ELR (cell line): ENCODE results near the gene AIP.

Experiments
- DNase-seq: peaks from one replicate; pipeline ENCODE4 v3.0.0-alpha.2; 2015; ENCODE audit warnings: low read depth

The AIP gene

DNA sequence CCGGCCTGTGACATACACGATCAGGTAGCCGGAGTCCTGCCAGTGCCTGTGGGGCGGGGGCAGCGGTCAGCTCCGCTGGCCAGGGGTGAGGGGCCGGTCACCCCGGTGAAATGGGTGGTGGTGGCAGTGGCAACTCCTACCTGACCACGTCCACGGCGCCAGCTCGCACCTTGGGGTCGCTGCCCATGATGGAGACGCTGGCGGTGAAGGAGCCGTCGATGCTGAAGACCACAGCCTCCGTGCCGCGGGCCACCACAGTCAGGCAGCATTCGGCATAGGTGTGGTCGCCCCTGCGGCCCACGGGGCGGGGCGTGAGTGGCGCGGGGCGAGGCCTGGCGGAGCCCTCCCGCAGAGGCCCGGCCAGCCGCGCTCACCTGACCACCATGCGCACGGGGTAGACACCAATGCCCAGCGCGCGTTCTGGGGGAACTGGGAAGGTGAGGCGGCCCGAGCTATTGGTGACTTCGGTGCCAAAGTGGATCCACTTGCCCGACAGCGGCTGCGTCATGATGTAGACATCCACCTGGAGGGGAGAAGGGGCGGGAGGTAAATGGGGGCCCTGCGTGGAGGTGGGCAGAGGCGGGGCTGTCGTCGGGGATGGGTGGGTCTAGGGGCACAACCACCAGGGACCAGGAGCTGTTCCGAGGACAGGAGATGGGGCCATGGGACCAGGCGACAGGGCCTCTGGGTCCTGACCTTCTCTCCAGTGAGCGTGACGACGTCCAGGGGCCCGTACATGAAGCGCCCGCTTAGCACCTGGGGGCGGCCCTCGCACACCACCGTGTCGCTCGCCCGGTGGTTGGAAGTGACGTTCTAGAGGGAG is 10.9 kb downstream of the AIP start:
- no peak for DNase-seq

DNA sequence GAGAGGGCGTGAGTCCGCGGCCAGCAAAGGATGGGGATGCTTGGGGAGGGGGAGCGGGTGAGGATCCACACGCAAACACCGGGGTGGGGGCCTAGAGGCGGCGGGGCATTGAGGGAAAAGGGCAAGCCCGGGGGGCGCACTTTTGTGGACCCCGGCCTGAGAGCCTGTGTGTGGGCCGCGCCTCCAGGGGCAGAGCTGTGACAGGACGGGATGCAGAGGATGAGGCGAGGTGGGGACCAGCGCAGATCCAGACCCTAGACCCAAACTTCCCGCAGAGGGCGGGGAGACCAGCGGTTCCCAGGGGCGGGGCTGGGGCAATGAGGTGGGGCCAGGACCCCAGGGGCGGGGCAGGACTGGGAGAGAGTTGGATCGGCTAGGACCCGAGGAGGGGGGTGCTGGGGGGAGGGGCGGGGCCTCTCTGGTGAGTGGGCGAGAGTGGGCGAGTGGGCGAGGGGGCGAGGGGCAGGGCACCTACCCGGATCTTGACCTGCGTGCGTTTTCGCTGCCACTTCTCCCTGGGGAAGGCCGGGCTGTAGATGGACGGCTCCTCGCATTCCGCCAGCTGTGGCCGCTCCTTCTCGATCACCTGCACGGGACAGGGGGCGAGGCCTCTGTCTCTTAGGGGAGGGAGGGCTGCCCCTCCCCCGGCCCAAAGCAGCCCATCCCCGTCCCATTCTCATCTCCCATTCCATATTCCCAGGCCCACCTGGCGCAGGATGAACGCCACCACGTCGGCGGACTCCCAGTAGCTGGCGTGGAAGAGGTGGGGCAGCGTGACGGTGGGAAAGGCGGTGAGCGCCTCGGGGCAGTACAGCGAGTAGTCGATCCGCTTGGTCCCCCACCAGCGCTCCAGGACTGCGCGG is 11.8 kb downstream of the AIP start:
- no peak for DNase-seq

GRCh38 chr11:67495234-67496005 is 12.6 kb downstream of the AIP start:
- DNase-seq = no peak

GRCh38 chr11:67496113-67496512 is 13.3 kb downstream of the AIP start:
- no peak for DNase-seq

- DNase-seq = no peak
Measured at GRCh38 chr11:67497656-67498291, 14.9 kb downstream of the AIP start.

- no peak for DNase-seq
Measured at GRCh38 chr11:67498544-67498972, 15.7 kb downstream of the AIP start.

- no peak for DNase-seq
Measured at GRCh38 chr11:67499808-67500483, 17.1 kb downstream of the AIP start.

GRCh38 chr11:67500484-67500821 is 17.6 kb downstream of the AIP start:
- no peak for DNase-seq

DNA sequence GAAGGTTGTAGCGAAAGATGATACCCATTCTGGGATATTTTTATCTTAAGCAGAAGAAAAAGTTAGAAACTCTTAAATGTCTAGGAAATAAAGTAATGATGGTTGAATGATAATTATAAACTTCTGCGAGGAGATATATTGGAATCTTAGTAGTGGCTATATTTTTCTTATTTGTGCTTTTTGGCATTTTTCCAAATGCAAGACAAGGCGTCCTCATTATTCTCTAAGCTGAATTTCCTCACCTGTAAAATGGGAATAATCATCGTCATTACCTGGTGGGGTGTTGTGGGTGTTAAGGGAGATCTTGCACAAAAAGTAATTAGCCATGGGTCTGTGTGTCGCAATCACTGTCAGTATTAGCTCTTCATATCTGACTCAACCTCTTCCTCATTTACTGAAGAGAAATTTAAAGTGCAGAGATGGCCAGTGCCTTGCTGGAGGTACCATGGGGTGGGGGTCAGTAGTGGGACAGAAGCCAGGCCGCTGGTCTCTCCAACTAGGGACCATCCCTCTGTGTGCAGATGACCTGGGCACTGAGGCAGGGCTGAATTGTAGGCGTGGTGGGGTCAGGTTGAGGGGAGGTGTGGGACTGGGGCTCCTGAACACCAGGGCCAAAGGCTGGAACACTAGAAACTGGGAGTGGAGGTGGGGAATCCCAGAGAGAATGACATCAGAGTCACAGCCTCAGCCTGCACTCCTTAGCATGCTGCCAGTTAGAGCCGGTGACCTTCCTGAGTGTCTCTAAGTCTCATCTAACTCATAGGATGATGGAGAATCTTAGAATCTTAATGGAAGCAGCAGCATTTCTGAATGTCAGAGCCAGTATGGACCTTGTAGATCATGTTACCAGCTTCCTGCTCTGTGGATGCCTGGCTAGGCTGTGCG is 18.2 kb downstream of the AIP start:
- no peak for DNase-seq

DNA sequence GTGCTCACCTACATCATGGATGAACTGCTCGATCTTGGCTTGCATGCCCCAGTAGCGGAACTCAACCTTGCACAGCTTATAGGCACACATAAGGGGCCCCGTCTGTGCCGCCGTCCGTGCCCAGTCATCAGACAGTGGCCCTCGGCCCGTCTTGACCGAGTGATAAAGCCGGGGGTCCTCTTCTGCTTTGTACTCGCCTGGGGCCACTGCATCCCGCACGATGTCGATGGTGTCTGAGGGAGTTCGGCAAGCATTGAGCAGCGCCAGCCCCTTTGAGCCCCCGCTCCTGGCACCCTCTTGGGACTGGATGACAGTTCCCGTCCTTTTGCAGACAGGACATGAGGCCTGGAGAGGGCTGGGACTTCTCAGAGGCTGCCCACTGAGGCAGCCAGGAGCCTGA is 19.0 kb downstream of the AIP start:
- DNase-seq = no peak

DNA sequence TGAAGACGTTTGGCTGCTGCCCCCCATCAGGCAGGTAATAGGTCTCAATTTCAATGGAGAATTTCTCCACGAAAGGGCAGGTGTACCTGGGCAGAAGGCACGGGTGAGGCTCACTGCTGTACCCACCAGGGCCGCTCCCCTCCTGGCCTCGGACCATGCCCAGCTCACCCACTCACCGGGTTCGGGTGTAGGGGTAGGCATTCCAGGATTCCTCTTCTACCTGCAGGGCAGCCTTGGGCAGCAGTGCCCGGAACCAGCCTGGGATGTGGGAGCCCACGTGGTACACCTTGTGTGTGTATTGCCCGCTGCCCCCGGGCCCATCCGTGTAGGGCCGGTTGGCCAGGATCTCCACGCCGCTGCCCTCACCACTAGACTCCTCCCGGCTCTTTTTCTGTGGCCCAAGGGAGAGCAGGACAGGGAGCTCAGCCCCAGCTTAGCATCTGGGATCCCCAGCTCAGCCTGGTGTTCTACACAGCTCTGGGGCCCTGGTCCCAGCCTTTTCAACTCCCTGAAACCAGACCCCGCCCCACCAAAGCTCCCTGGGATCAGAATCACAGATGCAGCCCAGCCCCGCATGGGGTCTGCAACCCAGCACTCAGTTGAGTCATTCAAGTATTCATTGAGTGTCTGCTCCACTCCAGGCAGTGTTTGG is 19.6 kb downstream of the AIP start:
- no peak for DNase-seq

GRCh38 chr11:67503119-67504004 is 20.5 kb downstream of the AIP start:
- DNase-seq = no peak

- DNase-seq = peak; percentile 60
Measured at GRCh38 chr11:67504005-67504949, 21.5 kb downstream of the AIP start.

DNA sequence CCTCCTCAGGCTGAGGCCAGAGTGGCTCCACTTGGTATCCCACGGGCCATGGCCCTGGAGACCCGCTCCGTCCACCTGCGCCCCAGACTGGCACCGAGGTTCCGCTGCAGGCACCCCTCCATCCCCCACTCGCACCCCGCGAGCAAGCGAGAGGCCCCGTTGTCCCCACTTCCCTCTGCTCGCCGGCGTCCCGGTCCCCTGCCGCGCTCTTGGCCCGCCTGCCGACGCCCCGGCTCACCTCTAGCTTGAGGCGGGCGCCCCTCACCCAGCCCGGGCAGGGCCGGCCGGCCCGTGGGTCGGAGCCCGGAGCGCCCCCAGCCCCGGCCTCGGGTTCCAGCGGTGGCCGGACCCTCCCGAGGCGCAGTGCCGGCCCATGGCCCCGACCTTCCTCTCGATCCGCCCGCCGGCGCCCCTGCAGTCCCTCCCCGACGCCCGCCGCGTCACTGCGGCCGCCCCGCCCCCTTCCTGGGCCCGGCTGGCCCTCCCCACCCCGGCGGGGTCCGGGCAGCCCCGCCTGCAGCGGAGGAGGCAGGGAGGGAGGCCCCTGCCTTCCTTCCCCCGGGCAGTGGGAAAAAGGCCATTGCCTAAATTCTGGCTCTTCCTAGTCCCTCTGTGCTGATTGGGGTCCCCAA is 22.2 kb downstream of the AIP start, which contains the start of gene PITPNM1:
Gene PITPNM1, minus strand, starts transcription at position 414 of the 632 bp plus-strand sequence. CDS start 1,183 bp downstream, outside the sequence.
- DNase-seq = peak; percentile 64

DNA sequence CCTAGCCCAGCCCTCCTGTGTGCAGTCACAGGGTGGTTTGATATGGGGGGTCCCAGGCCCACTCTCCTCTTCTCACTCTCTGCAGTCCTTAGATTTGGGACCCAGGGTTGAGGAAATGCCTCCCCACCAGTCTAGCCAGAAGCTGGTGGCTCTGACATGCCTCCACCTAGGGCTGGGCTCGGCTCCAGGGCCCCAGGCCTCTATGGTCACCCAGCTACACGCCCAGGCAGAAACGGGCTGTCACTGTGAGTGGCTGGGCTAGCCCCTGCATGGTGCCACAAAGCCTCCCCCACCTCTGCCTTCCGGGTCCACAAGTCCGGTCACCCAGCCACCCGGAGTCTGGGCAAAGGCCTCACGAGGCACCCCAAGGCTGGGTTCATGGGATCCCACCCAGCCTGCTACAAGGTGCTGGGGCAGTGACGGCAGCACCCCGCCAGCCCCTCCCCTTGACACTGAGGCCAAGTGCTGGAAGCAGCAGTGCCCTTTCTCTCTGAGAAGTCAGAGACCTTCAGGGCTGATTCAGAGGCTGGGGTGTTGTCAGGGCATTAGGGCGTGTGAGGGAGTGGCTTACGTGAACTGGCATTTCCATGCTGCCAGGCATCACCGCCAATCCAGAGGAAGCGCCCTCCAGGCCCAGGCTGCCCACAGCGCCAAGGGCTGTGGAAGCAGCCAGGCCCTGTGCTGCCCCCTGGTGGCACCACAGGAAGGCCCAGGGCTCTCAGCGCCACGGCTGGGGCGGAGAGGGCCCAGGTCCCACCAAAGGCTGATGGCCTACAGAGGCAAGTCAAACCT is 23.0 kb downstream of the AIP start:
- DNase-seq = peak; percentile 94

DNA sequence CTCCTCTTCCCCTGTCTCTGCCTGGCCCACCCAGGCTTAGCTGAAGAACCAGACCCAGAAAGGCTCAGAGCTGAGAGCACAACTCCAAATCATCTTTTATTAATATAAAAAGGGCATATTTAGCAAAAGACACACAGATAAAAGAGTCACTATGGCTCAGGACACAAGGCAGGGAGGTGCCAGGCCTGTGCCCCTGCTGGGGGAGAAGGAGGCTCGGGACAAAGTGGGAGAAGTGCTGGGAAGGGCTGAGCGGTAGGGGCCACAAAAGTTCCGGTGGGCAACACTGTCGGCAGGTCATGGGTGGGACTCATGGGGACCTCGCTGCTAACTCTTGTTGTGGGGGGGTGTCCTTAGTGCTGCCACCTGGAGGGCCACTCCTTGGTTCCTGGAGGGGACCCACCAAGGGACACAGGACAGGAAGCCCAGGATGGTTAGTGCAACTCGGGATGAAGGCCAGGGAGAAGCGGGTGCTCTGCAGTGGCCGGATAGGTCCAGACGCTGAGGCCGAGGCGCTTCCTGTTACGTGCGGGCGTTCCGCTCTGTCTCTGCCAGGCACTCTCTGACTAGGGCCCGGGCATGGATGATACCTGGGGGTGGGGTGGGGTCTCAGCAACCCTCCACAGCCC is 23.7 kb downstream of the AIP start:
- DNase-seq = no peak
